Endothelial cell of umbilical vein (primary cell): ENCODE measurements around the gene FSIP1. TPM values are rescaled to one million over a fixed set of nuclear protein-coding genes. Genes with fewer than 3 reads are reported as not detected.

Experiments used
- BruUV-seq: library from RNA; stranded (reverse); fragments of 400-500 nt; replicated peaks from 2 replicates; lab custom pipeline; 2021; lab: Mats Ljungman, UMichigan
- CTCF ChIA-PET: fragments of 300-600, 350-600 bp; sonication (Branson Sonifier 250); formaldehyde crosslinking; loops from one replicate; lab custom pipeline; 2021; ENCODE audit warnings: antibody characterized with exemption, inconsistent platforms; lab: Charles Lee
- POLR2A ChIA-PET: fragments of 300-600, 350-600 bp; sonication (Branson Sonifier 250); formaldehyde crosslinking; loops from one replicate; lab custom pipeline; 2021; ENCODE audit warnings: antibody characterized with exemption, inconsistent platforms; lab: Charles Lee
- DNase-seq: peaks from one replicate; pipeline ENCODE4 v3.0.0-alpha.2; 2011; ENCODE audit warnings: low read depth, low spot score
- FAIRE-seq: peaks from 2 replicates; lab custom pipeline; 2011; peaks lifted over from hg19 to GRCh38; lab: Jason Lieb, UNC
- H2AFZ ChIP-seq: 2 replicates; pipeline ENCODE4 v1.6.0; 2012; ENCODE audit warnings: low read depth, low read length, control low read depth, inconsistent platforms
- H3K27ac ChIP-seq: 2 replicates; pipeline ENCODE4 v1.5.1; 2011; ENCODE audit warnings: low read depth, mild to moderate bottlenecking, control low read depth, low read length, moderate library complexity; ENCODE audit not compliant: insufficient read depth
- H3K27me3 ChIP-seq, 2 experiments: 2 replicates each; pipeline versions ENCODE4 v1.6.0 to v1.6.1; 2011; ENCODE audit warnings: low read length in 2 of 2, mixed read lengths in 1 of 2; ENCODE audit not compliant: control insufficient read depth in 2 of 2, insufficient read depth in 2 of 2
- H3K36me3 ChIP-seq, 2 experiments: 2 replicates in 1 of 2; 3 replicates in 1 of 2; pipeline ENCODE4 v1.5.1; 2011; ENCODE audit warnings: low read length in 2 of 2, mild to moderate bottlenecking in 1 of 2, moderate library complexity in 1 of 2; ENCODE audit not compliant: control insufficient read depth in 2 of 2, insufficient read depth in 2 of 2; ENCODE audit errors: extremely low read depth in 1 of 2
- H3K4me1 ChIP-seq: 3 replicates; pipeline ENCODE4 v1.5.1; 2011; ENCODE audit warnings: mild to moderate bottlenecking, low read length; ENCODE audit not compliant: control insufficient read depth, insufficient read depth; ENCODE audit errors: extremely low read depth
- H3K4me2 ChIP-seq: 2 replicates; pipeline ENCODE4 v1.6.1; 2011; ENCODE audit warnings: low read length, control low read depth, mixed read lengths; ENCODE audit not compliant: insufficient read depth
- H3K4me3 ChIP-seq, 3 experiments: fragments of 200-600 bp in 1 of 3; sonication (generic), shearing (Covaris generic) in 1 of 3; replicated peaks in 1 of 3; 2 replicates each; pipeline ENCODE4 v1.5.1; 2011 to 2016; ENCODE audit warnings: control low read depth in 3 of 3, low read length in 3 of 3, mild to moderate bottlenecking in 2 of 3, inconsistent platforms in 1 of 3, low read depth in 1 of 3, moderate library complexity in 1 of 3; ENCODE audit not compliant: insufficient read depth in 1 of 3
- H3K79me2 ChIP-seq: 2 replicates; pipeline ENCODE4 v1.6.0; 2012; ENCODE audit warnings: low read length, inconsistent platforms; ENCODE audit not compliant: control insufficient read depth, insufficient read depth
- H3K9ac ChIP-seq: replicated peaks from 2 replicates; pipeline ENCODE3; 2011; ENCODE audit warnings: low read length, control low read depth; ENCODE audit not compliant: insufficient read depth; ENCODE audit errors: extremely low read depth
- H3K9me1 ChIP-seq: replicated peaks from 3 replicates; pipeline ENCODE4 v1.6.0; 2011; ENCODE audit warnings: mild to moderate bottlenecking, low read length; ENCODE audit not compliant: control insufficient read depth, insufficient read depth; ENCODE audit errors: extremely low read depth
- H3K9me3 ChIP-seq: replicated peaks from 2 replicates; pipeline ENCODE4 v1.5.1; 2012; ENCODE audit warnings: low read length, inconsistent platforms; ENCODE audit not compliant: control insufficient read depth, insufficient read depth
- H4K20me1 ChIP-seq: replicated peaks from 2 replicates; pipeline ENCODE3; 2011; ENCODE audit warnings: mild to moderate bottlenecking, low read length; ENCODE audit not compliant: control insufficient read depth, insufficient read depth; ENCODE audit errors: extremely low read depth
- EZH2 ChIP-seq: IDR thresholded peaks from 2 replicates; pipeline ENCODE4 v1.6.1; 2012; ENCODE audit warnings: borderline replicate concordance, low read depth, mild to moderate bottlenecking, moderate library complexity, low read length, inconsistent platforms; ENCODE audit not compliant: severe bottlenecking
- FOS ChIP-seq: IDR thresholded peaks from 2 replicates; pipeline ENCODE4 v1.6.1; 2011; ENCODE audit warnings: mild to moderate bottlenecking, low read length, moderate library complexity, borderline replicate concordance; ENCODE audit not compliant: insufficient read depth
- GATA2 ChIP-seq: IDR thresholded peaks from 2 replicates; pipeline ENCODE4 v1.7.0; 2011; ENCODE audit warnings: low read depth, mild to moderate bottlenecking, moderate library complexity, mixed read lengths, low read length; ENCODE audit not compliant: insufficient read length, insufficient read depth
- JUN ChIP-seq: IDR thresholded peaks from 2 replicates; pipeline ENCODE4 v1.6.1; 2011; ENCODE audit warnings: borderline replicate concordance, low read depth; ENCODE audit not compliant: insufficient read length, insufficient read depth
- MYC ChIP-seq: IDR thresholded peaks from one replicate; pipeline ENCODE4 v1.6.1; 2011; ENCODE audit warnings: mild to moderate bottlenecking, low read depth, low read length
- POLR2A ChIP-seq: IDR thresholded peaks from 2 replicates; pipeline ENCODE4 v1.6.1; 2012; ENCODE audit warnings: low read depth, mild to moderate bottlenecking, control low read depth, low read length
- POLR2AphosphoS5 ChIP-seq: IDR thresholded peaks from 2 replicates; pipeline ENCODE4 v1.6.1; 2012; ENCODE audit warnings: low read depth, mild to moderate bottlenecking, control low read depth, low read length, moderate library complexity; ENCODE audit not compliant: insufficient read depth
- dilution Hi-C: fragments of 300-500 bp; cut with MboI; formaldehyde crosslinking; loops from one replicate; pipeline ENCODE4 v1.15.0; 2019; ENCODE audit warnings: low sequenced_read_pairs; ENCODE audit not compliant: extremely low pct_ligation_motif_present
- intact Hi-C: fragments of 100-400 bp; cut with micrococcal nuclease; formaldehyde crosslinking; loops from one replicate; pipeline ENCODE4 v1.10.0; 2022
- polyA plus RNA-seq, 4 experiments: library from polyadenylated mRNA; depleted of rRNA in 3 of 4; stranded (reverse) in 3 of 4; unstranded in 1 of 4; fragments of >200 nt; gene quantifications; 2 replicates each; pipeline versions ENCODE4 v1.2.1 to v1.2.3, GENCODE V29; 2011 to 2012; ENCODE audit warnings: missing spikeins in 1 of 4
- total RNA-seq: library from RNA; stranded (reverse); gene quantifications from 2 replicates; pipeline ENCODE4 v1.2.3, GENCODE V29; 2021
- TF ChIP-seq, protein P1 (sequence below), 2 donors: IDR thresholded peaks; 1 replicate in 1 of 2; 2 replicates in 1 of 2; pipeline ENCODE4 v1.5.1; 2011; ENCODE audit warnings: low read length in 2 of 2, mild to moderate bottlenecking in 2 of 2, moderate library complexity in 2 of 2, control low read depth in 1 of 2, inconsistent platforms in 1 of 2, low read depth in 1 of 2; ENCODE audit not compliant: insufficient read depth in 1 of 2; ENCODE audit errors: extremely low read depth in 1 of 2
- TF ChIP-seq, protein P2 (sequence below): IDR thresholded peaks from 2 replicates; pipeline ENCODE4 v1.6.1; 2011; ENCODE audit not compliant: insufficient read depth, insufficient read length

Gene FSIP1
- total and polyA plus RNA-seq, 2 donors (not counting 3 experiments of a cell fraction or from before 2014, with no cell fraction given), result 0.23 to 1.1 TPM

DNA sequence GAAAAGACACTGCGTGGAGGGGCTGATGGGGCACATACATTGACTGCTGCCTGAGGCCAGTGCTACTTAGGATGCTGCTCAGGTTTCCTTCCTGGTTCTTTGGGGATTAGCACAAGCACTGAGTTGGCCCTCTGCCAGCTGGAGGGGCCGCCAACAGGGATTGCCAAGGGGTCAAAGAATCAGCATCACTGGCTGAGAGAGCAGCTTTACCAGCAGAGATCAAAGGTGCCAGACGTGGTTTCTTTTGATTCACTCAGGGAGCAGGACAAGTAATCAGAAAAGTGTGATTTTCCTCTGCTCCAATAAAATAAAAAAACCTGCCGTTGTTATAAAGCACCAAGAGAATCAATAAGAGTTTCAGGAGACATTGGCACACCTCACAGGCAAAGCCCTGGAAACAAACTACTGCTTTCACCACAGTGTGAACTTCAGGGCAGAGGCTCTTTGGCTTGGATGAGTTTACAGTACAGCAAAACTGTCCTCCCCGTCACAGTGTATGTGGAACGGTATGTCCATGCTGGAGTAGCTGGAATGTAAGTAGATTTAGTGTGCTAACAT, 45.8 kb upstream of the FSIP1 start:
- no TSS peak for BruUV-seq
- no peak overlapping the region for H2AFZ ChIP-seq
- intact Hi-C loops, result no loop called here
- peaks cover 6% of the 10 kb centered on the region for H3K4me1 ChIP-seq
- H3K9me3 ChIP-seq, result no peaks in the 10 kb centered on the region
- H4K20me1 ChIP-seq, result no peaks in the 10 kb centered on the region
- no peak overlapping the region for H3K4me2 ChIP-seq
- POLR2A ChIA-PET, result no interaction called here
- FAIRE-seq, result peak; percentile 59
- H3K27ac ChIP-seq, result no peak overlapping the region
- no peak overlapping the region for H3K9ac ChIP-seq
- TF ChIP-seq POLR2A (no peak), GATA2 (no peak), EZH2 (no peak), POLR2AphosphoS5 (no peak), JUN (no peak), MYC (no peak), FOS (no peak)
- TF ChIP-seq, protein P1, sequence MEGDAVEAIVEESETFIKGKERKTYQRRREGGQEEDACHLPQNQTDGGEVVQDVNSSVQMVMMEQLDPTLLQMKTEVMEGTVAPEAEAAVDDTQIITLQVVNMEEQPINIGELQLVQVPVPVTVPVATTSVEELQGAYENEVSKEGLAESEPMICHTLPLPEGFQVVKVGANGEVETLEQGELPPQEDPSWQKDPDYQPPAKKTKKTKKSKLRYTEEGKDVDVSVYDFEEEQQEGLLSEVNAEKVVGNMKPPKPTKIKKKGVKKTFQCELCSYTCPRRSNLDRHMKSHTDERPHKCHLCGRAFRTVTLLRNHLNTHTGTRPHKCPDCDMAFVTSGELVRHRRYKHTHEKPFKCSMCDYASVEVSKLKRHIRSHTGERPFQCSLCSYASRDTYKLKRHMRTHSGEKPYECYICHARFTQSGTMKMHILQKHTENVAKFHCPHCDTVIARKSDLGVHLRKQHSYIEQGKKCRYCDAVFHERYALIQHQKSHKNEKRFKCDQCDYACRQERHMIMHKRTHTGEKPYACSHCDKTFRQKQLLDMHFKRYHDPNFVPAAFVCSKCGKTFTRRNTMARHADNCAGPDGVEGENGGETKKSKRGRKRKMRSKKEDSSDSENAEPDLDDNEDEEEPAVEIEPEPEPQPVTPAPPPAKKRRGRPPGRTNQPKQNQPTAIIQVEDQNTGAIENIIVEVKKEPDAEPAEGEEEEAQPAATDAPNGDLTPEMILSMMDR (IDR thresholded peaks at IDR 0.05; ENCODE audit: extremely low read depth in 1 of 2, insufficient read depth in 1 of 2, low read depth in 1 of 2, low read length in 2 of 2), result no peak
- TF ChIP-seq, protein P2, sequence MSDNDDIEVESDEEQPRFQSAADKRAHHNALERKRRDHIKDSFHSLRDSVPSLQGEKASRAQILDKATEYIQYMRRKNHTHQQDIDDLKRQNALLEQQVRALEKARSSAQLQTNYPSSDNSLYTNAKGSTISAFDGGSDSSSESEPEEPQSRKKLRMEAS, result no peak
- CTCF ChIA-PET, result interaction anchor here (1.0 to 1.2 kb wide), 2 partner anchors 9 kb away, joined by 3 to 4 read pairs; no protein-coding TSS in a partner anchor
- H3K79me2 ChIP-seq, result peaks cover 16% of the 10 kb centered on the region
- dilution Hi-C loops, result no loop called here
- peak; percentile 41 for DNase-seq
- no peaks in the 10 kb centered on the region for H3K9me1 ChIP-seq
- H3K27me3 ChIP-seq, result no peaks in the 10 kb centered on the region
- no peaks in the 10 kb centered on the region for H3K36me3 ChIP-seq
- no peak overlapping the region for H3K4me3 ChIP-seq
